Fibroblast of skin of right quadriceps (primary cell): Measurements from ENCODE around the gene ABCC6.
"Not testable (repeated sequence)": the region's sequence is repeated elsewhere in the genome, so short reads cannot be mapped to it uniquely, and the experiment has no call there.

Experiments
- DNase-seq: peaks from one replicate; pipeline ENCODE4 v3.0.0-alpha.2; 2013

ABCC6 gene

GRCh38 chr16:16221382-16221781, 1.9 kb downstream of the ABCC6 start:
- not testable (repeated sequence) for DNase-seq

DNA sequence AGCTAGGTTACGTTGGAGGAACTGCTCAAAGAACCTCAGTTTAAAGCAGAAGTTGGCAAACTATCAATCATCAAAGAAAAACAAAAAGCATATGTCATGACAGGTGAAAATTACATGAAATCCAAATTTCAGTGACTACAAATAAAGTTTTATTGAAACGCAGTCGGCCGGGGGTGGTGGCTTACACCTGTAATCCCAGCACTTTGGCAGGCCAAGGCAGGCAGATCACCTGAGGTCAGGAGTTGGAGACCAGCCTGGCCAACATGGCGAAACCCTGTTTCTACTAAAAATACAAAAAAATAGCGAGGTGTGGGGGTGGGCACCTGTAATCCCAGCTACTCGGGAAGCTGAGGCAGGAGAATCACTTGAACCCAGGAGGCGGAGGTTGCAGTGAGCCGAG, 2.8 kb downstream of the ABCC6 start:
- not testable (repeated sequence) for DNase-seq

GRCh38 chr16:16218787-16219186, 4.5 kb downstream of the ABCC6 start:
- DNase-seq = not testable (repeated sequence)

DNA sequence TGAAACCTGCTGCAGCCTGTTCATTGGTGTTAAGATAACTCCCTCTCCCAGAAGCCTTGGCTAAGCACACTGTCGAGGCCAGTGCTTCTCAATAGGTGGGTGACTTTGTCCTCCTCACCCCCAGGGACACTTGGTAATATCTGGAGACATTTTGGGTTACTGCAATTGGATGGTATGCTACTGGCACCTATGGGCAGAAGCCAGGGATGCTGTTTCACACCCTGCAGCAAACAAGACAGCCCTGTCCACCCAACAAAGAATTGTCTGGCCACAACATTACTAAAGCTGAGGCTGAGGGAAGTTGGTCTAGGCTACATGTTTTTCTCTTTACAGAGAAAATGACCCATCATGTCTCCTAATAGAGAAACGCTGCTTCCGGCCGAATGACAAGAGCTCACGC, 4.9 kb downstream of the ABCC6 start:
- not testable (repeated sequence) for DNase-seq

DNA sequence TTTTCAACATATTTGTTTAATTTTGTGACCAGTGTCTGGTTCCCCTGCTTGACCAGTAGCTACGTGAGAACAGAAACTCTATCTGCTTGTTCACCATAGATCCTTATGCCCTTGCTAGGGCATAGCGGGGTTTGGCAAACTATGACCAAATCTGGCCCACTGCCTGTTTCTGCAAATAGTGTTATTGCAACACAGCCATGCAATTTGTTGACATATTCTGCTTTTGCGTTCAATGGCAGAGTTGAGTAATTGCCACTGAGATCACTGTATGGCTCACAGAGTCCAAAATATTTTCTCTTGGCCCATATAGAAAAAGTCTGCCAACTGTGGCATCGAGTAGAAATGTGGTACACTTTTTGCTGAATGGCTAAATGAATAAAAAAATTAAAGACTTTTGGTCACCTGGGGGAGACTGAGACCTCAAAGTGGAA, 9.4 kb downstream of the ABCC6 start:
- not testable (repeated sequence) for DNase-seq

- DNase-seq = not testable (repeated sequence)
These were observed 11.9 kb downstream of the ABCC6 start for GRCh38 chr16:16211404-16211803.

DNA sequence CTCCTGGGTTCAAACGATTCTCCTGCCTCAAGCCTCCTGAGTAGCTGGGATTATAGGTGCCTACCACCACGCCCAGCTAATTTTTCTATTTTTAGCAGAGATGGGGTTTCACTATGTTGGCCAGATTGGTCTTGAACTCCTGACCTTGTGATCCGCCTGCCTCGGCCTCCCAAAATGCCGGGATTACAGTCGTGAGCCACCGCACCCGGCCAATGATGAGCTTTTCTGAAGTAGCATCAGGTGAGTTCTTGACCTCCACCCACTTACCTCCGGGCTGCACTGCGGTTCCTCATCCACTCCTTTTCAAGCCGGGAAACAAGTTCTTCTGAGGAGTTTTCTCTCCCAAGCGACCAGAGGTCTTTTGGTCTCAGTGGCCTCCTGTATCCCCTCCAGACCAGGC, 14.8 kb downstream of the ABCC6 start:
- DNase-seq = not testable (repeated sequence)

GRCh38 chr16:16207787-16208334, 15.4 kb downstream of the ABCC6 start:
- DNase-seq = not testable (repeated sequence)

- DNase-seq = not testable (repeated sequence)
These were observed 16.1 kb downstream of the ABCC6 start for GRCh38 chr16:16207097-16207786.

DNA sequence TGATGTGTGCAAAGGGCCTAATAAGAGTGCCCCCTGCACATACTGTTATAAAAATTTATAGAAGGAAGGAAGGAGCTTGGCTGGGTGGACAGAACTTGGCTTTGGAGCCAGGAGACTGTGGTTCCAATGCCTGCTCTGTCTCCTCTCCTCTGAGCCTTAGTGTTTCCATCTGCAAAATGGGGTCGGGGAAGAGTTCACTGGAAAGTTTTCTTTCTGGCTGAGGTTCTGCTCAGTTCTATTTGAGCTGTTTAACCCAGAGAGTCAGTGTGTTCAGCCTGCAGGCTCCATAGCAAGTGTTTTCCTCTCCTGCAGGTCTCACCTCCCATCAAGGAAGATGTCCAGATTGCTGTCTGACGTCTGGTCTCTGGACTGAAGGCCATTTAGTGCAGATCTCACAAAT, 17.4 kb downstream of the ABCC6 start:
- DNase-seq = not testable (repeated sequence)

GRCh38 chr16:16204552-16204951, 18.7 kb downstream of the ABCC6 start:
- not testable (repeated sequence) for DNase-seq

DNA sequence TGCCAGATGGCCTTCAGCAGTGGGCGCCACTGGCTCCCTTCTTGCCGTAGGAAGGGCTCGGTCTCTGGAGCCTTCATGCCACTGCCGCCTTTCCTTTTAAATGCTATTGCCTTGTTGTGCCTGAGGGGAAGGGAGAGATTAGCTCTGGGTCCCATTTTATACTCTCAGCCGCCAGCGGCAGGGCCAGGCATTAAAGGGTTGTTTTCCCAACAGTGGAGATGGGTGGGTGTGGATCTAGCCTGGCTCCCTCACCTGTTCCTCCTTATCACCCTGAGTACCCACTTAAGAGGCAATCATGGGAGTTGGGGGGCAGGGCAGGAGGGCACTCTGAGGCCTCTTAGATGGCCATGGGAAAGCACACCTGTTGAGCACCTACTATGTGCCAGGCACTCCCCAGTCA, 19.8 kb downstream of the ABCC6 start:
- not testable (repeated sequence) for DNase-seq

GRCh38 chr16:16202400-16203143, 20.7 kb downstream of the ABCC6 start:
- DNase-seq = peak; percentile 42

- DNase-seq = not testable (repeated sequence)
These were observed 21.4 kb downstream of the ABCC6 start for GRCh38 chr16:16201880-16202279.

DNA sequence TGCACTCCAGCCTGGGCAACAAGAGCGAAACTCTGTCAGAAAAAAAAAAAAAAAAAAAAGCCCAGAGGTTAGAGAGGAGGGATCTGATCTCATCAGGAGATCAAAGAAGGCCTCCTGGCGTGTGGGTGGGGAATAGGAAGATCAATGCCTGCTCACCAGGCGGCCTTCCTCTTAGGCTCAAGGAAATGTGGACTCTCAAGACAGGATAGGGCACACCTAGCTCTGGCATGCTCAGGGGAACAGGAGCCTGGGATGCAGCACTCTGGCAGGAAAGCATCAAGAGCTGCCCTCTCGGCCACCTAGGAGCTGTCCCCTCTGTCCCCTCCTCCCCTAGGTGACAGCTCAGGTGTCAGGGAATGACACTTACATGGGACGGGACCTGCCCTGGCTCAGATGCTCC, 22.9 kb downstream of the ABCC6 start:
- not testable (repeated sequence) for DNase-seq

DNA sequence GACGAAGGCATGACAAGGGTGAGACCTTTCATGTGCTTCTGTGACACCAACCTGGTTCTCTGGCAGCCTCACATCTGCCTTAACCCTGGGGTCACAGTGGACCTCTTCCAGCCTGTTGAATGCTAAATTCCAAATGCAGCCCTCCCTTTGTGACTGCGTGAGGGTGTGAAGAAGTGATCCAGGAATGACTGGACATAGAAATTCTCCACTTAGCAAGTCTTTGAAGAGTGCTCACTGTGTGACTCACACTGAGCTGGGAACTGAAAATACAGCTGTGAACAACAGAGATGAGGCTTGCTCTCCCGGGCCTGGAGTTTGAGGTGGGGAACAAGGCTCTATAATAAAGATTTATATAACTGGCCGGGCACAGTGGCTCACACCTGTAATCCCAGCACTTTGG, 23.9 kb downstream of the ABCC6 start:
- peak; percentile 55 for DNase-seq

- no peak for DNase-seq
These were observed 25.3 kb downstream of the ABCC6 start for GRCh38 chr16:16197966-16198365.

DNA sequence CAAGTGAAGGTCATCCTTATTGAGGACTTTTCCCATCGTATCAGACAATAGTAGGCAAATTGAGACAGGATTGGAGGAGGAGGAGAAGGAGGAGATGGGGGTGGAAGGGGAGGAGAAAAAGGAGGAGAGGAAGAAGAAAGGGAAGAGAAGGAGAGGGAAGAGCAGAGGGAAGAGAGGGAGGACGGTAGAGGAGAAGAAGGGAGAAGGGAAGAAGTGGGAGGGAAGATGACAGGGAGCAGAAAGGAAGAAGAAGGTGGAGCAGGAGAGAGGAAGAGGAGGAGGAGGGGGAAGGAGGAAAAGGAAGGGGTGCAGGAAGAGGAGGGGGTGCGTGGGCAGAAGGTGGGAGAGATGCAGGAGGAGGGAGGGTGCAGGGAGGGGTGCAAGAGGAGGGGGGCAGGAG, 26.0 kb downstream of the ABCC6 start:
- DNase-seq = no peak

DNA sequence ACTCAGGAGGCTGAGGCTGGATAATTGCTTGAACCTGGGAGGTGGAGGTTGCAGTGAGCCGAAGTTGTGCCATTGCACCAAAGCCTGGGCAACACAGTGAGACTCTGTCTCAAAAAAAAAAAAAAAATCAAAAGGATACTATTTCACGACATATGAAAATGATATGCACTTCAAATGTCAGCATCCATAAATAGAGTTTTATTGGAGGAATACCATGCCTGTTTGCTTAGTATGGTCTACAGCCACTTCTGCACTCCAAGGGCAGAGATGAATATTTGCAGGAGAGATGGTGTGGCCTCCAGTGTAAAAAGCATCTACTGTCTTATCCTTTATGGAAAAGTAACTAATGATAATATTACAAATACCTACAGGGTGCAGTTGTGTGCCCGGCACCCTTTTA, 27.2 kb downstream of the ABCC6 start:
- no peak for DNase-seq

DNA sequence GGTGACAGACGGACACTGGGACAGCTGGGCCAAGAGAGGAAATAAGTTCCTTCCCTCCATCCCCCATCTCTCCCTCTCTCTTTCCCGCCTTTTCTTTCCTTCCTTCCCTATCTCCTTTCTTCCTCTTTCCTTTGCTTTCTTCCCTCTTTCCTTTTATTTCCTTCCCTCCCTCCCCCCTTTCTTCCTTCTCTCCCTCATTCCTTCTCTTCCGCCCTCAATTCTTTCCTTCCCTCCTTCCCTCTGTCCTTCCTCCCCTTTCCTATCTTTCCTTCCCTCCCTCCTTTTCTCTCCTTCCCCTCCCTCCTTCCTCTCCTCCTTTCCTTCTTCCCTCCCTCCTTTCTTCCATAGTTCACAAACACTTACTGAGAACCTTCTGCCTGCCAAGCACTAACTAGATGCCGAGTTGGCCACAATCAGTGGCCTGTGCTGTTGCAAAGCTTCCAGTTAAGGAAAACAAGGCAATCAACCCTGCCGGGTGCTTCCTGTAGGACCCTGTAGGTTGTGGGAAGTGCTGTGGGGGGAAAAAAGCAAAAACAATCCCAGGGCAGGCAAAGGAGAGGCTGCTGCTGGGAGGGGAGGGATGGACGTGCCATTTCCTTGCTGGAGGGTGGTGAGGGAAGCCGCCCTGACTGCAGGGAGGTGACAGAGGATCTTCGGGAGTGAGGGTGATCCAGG, 31.7 kb downstream of the ABCC6 start:
- DNase-seq = no peak

DNA sequence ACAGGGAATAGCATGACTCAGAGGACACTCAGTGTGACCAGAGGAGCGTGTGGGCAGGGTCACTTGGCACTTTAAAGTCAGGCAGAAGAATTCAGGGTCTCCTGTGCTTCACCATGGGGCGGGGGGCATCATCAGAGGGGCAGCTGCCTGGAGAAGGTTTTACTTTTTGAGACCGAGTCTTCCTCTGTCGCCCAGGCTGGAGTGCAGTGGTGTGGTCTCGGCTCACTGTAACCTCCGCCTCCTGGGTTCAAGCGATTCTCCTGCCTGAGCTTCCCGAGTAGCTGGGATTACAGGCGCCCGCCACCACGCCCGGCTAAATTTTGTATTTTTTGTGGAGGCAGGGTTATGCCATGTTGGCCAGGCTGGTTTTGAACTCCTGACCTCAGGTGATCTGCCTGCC, 32.3 kb downstream of the ABCC6 start:
- DNase-seq = not testable (repeated sequence)

DNA sequence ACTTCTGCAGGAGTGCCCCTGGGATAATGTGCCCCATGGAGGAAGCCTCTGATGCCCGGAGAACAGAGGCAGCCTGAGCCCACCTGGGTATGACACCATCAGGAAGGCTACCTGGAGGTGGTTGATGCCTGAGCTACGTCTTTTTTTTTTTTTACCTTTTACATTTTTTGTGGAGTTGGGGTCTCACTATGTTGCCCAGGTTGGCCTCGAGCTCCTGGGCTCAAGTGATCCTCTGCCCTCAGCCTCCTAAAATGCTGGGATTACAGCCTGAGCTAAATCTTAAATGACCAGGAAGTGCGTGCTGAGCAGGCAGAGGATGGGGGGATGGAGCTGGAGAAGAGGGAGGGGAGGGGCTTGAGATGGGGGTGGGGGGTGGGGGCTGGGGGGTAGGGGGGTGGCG, 32.7 kb downstream of the ABCC6 start:
- no peak for DNase-seq

GRCh38 chr16:16189842-16190241, 33.5 kb downstream of the ABCC6 start:
- DNase-seq = no peak
